Measurements from ENCODE around the gene THAP10. TPM values are rescaled to one million over a fixed set of nuclear protein-coding genes. Genes with fewer than 3 reads are reported as not detected.

The THAP10 gene
- total RNA-seq, 2 experiments from 2014 or later: not detected

- Mint-ChIP-seq H3K27ac (no peak overlapping the region), H3K4me3 (no peak overlapping the region), H3K9me3 (no peaks in the 10 kb centered on the region), H3K27me3 (peaks cover 33% of the 10 kb centered on the region), H3K4me1 (ENCODE audit: low read depth) (no peaks in the 10 kb centered on the region), H3K36me3 (ENCODE audit: low read depth) (no peaks in the 10 kb centered on the region)
- no peaks in the 10 kb centered on the region for H3K36me3 ChIP-seq (ENCODE audit: insufficient read depth, low read length)
- H3K27ac ChIP-seq (ENCODE audit: low read depth in 1 of 2, low read length in 2 of 2): no peak overlapping the region
- DNase-seq (no peak), ATAC-seq (ENCODE audit: poor library complexity) (no peak)
- no peaks in the 10 kb centered on the region for H3K9me3 ChIP-seq (ENCODE audit: control insufficient read depth in 1 of 2, insufficient read depth in 1 of 2, low read length in 2 of 2)
- POLR2A ChIA-PET: no interaction called here
- H3K4me3 ChIP-seq (ENCODE audit: low read length): no peak overlapping the region
- TF ChIP-seq CTCF (IDR thresholded peaks at IDR 0.05): no peak
- intact Hi-C loops (cut with DNase I, micrococcal nuclease): no loop called here
- H3K27me3 ChIP-seq (ENCODE audit: control insufficient read depth in 1 of 2, insufficient read depth in 2 of 2, low read length in 2 of 2): peaks cover 0 to 7% of the 10 kb centered on the region in 2 experiments
- no peaks in the 10 kb centered on the region for H3K4me1 ChIP-seq (ENCODE audit: insufficient read depth, low read length)
- CTCF ChIA-PET: no interaction called here
These were observed 22.2 kb downstream of the THAP10 start for GRCh38 chr15:70870051-70870450.

DNA sequence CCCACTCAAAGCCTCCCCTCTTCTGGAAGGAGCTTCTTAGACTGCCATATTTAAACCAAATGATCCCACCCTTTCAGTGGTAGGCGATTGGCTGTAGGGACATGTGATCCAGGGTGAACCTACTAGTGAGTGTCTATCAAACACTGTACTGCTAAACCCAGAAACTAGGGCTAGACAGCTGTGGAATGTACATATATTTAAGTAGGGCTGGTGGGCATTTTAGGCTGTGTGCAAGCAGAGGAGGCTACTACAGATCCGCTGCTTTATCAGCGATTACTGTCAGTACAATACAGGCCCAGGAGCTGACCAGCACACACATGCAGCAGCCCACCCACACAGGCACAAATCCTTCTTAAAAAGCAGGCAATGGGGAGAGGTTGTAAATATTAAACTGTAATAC, 22.9 kb downstream of the THAP10 start:
- no peak for DNase-seq
- H3K9me3 Mint-ChIP-seq: no peaks in the 10 kb centered on the region
- POLR2A ChIA-PET: no interaction called here

GRCh38 chr15:70867911-70868467, 24.2 kb downstream of the THAP10 start:
- no peak for TF ChIP-seq CTCF (IDR thresholded peaks at IDR 0.05)
- ATAC-seq (ENCODE audit: poor library complexity): no peak
- no peaks in the 10 kb centered on the region for H3K4me1 ChIP-seq (ENCODE audit: insufficient read depth, low read length)
- no peaks in the 10 kb centered on the region for H3K9me3 ChIP-seq (ENCODE audit: control insufficient read depth in 1 of 2, insufficient read depth in 1 of 2, low read length in 2 of 2)
- intact Hi-C loops (cut with DNase I, micrococcal nuclease): no loop called here
- no peaks in the 10 kb centered on the region for H3K36me3 Mint-ChIP-seq (ENCODE audit: low read depth)
- H3K4me3 Mint-ChIP-seq: no peak overlapping the region
- ChIA-PET POLR2A (no interaction called here), CTCF (no interaction called here)
- H3K27me3 Mint-ChIP-seq: peaks cover 19% of the 10 kb centered on the region
- DNase-seq: no peak
- H3K27ac ChIP-seq (ENCODE audit: low read depth in 1 of 2, low read length in 2 of 2): no peak overlapping the region
- H3K4me3 ChIP-seq (ENCODE audit: low read length): no peak overlapping the region
- H3K4me1 Mint-ChIP-seq (ENCODE audit: low read depth): no peaks in the 10 kb centered on the region
- H3K36me3 ChIP-seq (ENCODE audit: insufficient read depth, low read length): no peaks in the 10 kb centered on the region
- H3K9me3 Mint-ChIP-seq: no peaks in the 10 kb centered on the region
- H3K27ac Mint-ChIP-seq: no peak overlapping the region
- no peaks in the 10 kb centered on the region for H3K27me3 ChIP-seq (ENCODE audit: control insufficient read depth in 1 of 2, insufficient read depth in 2 of 2, low read length in 2 of 2)

More for the DNA sequence above, 22.9 kb downstream of the THAP10 start:
- Mint-ChIP-seq H3K4me1 (ENCODE audit: low read depth) (no peaks in the 10 kb centered on the region), H3K27ac (no peak overlapping the region), H3K36me3 (ENCODE audit: low read depth) (no peaks in the 10 kb centered on the region), H3K4me3 (no peak overlapping the region), H3K27me3 (peaks cover 30% of the 10 kb centered on the region)
- intact Hi-C loops (cut with DNase I, micrococcal nuclease): no loop called here
- Histone ChIP-seq H3K9me3 (ENCODE audit: control insufficient read depth in 1 of 2, insufficient read depth in 1 of 2, low read length in 2 of 2) (no peaks in the 10 kb centered on the region), H3K4me3 (ENCODE audit: low read length) (no peak overlapping the region), H3K36me3 (ENCODE audit: insufficient read depth, low read length) (no peaks in the 10 kb centered on the region), H3K27ac (ENCODE audit: low read depth in 1 of 2, low read length in 2 of 2) (no peak overlapping the region), H3K4me1 (ENCODE audit: insufficient read depth, low read length) (no peaks in the 10 kb centered on the region), H3K27me3 (ENCODE audit: control insufficient read depth in 1 of 2, insufficient read depth in 2 of 2, low read length in 2 of 2) (peaks cover 0 to 6% of the 10 kb centered on the region in 2 experiments)
- CTCF ChIA-PET: no interaction called here
- no peak for TF ChIP-seq CTCF (IDR thresholded peaks at IDR 0.05)
- no peak for ATAC-seq (ENCODE audit: poor library complexity)
